Measurements from ENCODE around the gene CSRNP3.

DNA sequence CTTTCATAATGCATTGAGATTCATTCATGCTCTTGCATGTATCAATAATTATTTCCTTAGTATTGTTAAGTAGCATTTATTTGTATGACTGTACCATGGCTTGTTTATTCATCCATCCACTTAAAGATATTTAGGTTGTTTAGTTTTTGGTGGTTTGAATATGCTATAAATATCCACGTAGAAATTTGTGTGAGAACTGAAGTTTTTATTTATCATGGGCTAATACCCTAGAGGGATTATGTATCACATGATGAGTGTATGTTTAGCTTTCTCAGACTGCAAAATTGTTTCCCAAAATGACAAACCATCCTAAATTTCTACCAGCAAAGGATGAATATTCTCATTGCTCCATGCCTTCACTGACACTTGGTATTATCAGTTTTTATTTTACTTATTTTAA, 55.2 kb downstream of the CSRNP3 start:
- no peak for TF ChIP-seq HOXA7 (CRISPR knock-in tag; IDR thresholded peaks at IDR 0.05; ENCODE audit: borderline replicate concordance)
- TF ChIP-seq, protein P1, sequence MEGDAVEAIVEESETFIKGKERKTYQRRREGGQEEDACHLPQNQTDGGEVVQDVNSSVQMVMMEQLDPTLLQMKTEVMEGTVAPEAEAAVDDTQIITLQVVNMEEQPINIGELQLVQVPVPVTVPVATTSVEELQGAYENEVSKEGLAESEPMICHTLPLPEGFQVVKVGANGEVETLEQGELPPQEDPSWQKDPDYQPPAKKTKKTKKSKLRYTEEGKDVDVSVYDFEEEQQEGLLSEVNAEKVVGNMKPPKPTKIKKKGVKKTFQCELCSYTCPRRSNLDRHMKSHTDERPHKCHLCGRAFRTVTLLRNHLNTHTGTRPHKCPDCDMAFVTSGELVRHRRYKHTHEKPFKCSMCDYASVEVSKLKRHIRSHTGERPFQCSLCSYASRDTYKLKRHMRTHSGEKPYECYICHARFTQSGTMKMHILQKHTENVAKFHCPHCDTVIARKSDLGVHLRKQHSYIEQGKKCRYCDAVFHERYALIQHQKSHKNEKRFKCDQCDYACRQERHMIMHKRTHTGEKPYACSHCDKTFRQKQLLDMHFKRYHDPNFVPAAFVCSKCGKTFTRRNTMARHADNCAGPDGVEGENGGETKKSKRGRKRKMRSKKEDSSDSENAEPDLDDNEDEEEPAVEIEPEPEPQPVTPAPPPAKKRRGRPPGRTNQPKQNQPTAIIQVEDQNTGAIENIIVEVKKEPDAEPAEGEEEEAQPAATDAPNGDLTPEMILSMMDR (tag by site-specific recombination; IDR thresholded peaks at IDR 0.05), result no peak
- no peak for TF ChIP-seq ZNF501 (tag by site-specific recombination; IDR thresholded peaks at IDR 0.05)
- no peak for TF ChIP-seq ZNF473 (tag by site-specific recombination; IDR thresholded peaks at IDR 0.05)
- TF ChIP-seq, protein P2, sequence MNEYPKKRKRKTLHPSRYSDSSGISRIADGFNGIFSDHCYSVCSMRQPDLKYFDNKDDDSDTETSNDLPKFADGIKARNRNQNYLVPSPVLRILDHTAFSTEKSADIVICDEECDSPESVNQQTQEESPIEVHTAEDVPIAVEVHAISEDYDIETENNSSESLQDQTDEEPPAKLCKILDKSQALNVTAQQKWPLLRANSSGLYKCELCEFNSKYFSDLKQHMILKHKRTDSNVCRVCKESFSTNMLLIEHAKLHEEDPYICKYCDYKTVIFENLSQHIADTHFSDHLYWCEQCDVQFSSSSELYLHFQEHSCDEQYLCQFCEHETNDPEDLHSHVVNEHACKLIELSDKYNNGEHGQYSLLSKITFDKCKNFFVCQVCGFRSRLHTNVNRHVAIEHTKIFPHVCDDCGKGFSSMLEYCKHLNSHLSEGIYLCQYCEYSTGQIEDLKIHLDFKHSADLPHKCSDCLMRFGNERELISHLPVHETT (tag by site-specific recombination; IDR thresholded peaks at IDR 0.05), result no peak
- TF ChIP-seq ZNF776 (tag by site-specific recombination; IDR thresholded peaks at IDR 0.05; ENCODE audit: borderline replicate concordance), result no peak
- no peak for TF ChIP-seq ZNF184 (tag by site-specific recombination; IDR thresholded peaks at IDR 0.05)
- TF ChIP-seq, protein P3, sequence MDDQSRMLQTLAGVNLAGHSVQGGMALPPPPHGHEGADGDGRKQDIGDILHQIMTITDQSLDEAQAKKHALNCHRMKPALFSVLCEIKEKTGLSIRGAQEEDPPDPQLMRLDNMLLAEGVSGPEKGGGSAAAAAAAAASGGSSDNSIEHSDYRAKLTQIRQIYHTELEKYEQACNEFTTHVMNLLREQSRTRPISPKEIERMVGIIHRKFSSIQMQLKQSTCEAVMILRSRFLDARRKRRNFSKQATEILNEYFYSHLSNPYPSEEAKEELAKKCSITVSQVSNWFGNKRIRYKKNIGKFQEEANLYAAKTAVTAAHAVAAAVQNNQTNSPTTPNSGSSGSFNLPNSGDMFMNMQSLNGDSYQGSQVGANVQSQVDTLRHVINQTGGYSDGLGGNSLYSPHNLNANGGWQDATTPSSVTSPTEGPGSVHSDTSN (CRISPR knock-in tag; IDR thresholded peaks at IDR 0.05), result no peak
- TF ChIP-seq ZNF37A (tag by site-specific recombination; IDR thresholded peaks at IDR 0.05), result no peak
- TF ChIP-seq TCF7L2 (IDR thresholded peaks at IDR 0.05; ENCODE audit: borderline replicate concordance, low read depth, low read length), result no peak
- TF ChIP-seq ZNF121 (tag by site-specific recombination; IDR thresholded peaks at IDR 0.05), result no peak
- TF ChIP-seq, protein P4, sequence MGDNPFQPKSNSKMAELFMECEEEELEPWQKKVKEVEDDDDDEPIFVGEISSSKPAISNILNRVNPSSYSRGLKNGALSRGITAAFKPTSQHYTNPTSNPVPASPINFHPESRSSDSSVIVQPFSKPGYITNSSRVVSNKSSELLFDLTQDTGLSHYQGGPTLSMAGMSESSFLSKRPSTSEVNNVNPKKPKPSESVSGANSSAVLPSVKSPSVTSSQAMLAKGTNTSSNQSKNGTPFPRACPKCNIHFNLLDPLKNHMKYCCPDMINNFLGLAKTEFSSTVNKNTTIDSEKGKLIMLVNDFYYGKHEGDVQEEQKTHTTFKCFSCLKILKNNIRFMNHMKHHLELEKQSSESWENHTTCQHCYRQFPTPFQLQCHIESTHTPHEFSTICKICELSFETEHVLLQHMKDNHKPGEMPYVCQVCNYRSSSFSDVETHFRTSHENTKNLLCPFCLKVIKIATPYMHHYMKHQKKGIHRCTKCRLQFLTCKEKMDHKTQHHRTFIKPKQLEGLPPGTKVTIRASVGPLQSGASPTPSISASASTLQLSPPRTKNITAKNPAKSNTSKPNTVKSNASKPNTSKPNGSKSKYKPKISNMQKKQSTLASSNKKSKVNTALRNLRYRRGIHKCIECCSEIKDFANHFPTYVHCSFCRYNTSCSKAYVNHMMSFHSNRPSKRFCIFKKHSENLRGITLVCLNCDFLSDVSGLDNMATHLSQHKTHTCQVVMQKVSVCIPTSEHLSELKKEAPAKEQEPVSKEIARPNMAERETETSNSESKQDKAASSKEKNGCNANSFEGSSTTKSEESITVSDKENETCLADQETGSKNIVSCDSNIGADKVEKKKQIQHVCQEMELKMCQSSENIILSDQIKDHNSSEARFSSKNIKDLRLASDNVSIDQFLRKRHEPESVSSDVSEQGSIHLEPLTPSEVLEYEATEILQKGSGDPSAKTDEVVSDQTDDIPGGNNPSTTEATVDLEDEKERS (tag by site-specific recombination; IDR thresholded peaks at IDR 0.05), result no peak
- no peak for TF ChIP-seq ZBTB21 (tag by site-specific recombination; IDR thresholded peaks at IDR 0.05)
